OCI-LY1 (cell line): ENCODE data around the gene OS9.

ENCODE experiments used
- H2AFZ ChIP-seq: fragments of 200-600 bp; sonication (generic), shearing (Covaris generic); 2 replicates; pipeline ENCODE4 v1.6.0; 2014; ENCODE audit warnings: antibody characterized with exemption, mild to moderate bottlenecking, low read length
- H3F3A ChIP-seq: fragments of 200-600 bp; sonication (generic), shearing (Covaris generic); 2 replicates; pipeline ENCODE4 v1.6.0; 2014; ENCODE audit warnings: mild to moderate bottlenecking, antibody characterized with exemption, low read length, moderate library complexity; ENCODE audit not compliant: insufficient read depth
- H3K27ac ChIP-seq: fragments of 200-600 bp; sonication (generic); 2 replicates; pipeline ENCODE4 v1.5.1; 2014; ENCODE audit warnings: low read length, mixed run types, mild to moderate bottlenecking, low read depth; ENCODE audit not compliant: poor library complexity, severe bottlenecking
- H3K27me3 ChIP-seq: fragments of 200-600 bp; sonication (generic); 2 replicates; pipeline ENCODE4 v1.6.0; 2014; ENCODE audit warnings: antibody characterized with exemption, mild to moderate bottlenecking, low read length, moderate library complexity; ENCODE audit not compliant: insufficient read depth
- H3K36me3 ChIP-seq: fragments of 200-600 bp; sonication (generic); 2 replicates; pipeline ENCODE4 v1.6.1; 2014; ENCODE audit warnings: mild to moderate bottlenecking, antibody characterized with exemption, low read length, moderate library complexity, mixed read lengths; ENCODE audit not compliant: insufficient read depth
- H3K4me1 ChIP-seq: fragments of 200-600 bp; sonication (generic); 2 replicates; pipeline ENCODE4 v1.5.1; 2014; ENCODE audit warnings: mild to moderate bottlenecking, low read length, moderate library complexity; ENCODE audit not compliant: insufficient read depth, severe bottlenecking
- H3K4me2 ChIP-seq: fragments of 200-600 bp; sonication (generic), shearing (Covaris generic); 2 replicates; pipeline ENCODE4 v1.6.1; 2014; ENCODE audit warnings: low read length
- H3K4me3 ChIP-seq: fragments of 200-600 bp; sonication (generic); 2 replicates; pipeline ENCODE4 v1.5.1; 2014; ENCODE audit warnings: low read length, low read depth, mild to moderate bottlenecking, mixed read lengths; ENCODE audit not compliant: poor library complexity, severe bottlenecking
- H3K79me2 ChIP-seq: fragments of 200-600 bp; shearing (Covaris generic); 2 replicates; pipeline ENCODE4 v1.6.1; 2016; ENCODE audit warnings: mixed run types, low read length, mixed read lengths; ENCODE audit not compliant: insufficient read depth
- H3K9ac ChIP-seq: fragments of 200-600 bp; sonication (generic), shearing (Covaris generic); 2 replicates; pipeline ENCODE4 v1.6.1; 2014; ENCODE audit warnings: mild to moderate bottlenecking, low read length, mixed read lengths
- H3K9me2 ChIP-seq: fragments of 200-600 bp; sonication (generic), shearing (Covaris generic); 2 replicates; pipeline ENCODE4 v1.6.1; 2014; ENCODE audit warnings: low read depth, mild to moderate bottlenecking, low read length, mixed read lengths
- H3K9me3 ChIP-seq: fragments of 200-600 bp; shearing (Covaris generic); 2 replicates; pipeline ENCODE4 v1.6.1; 2014; ENCODE audit warnings: low read length, mixed read lengths
- H4K20me1 ChIP-seq: fragments of 200-600 bp; sonication (generic), shearing (Covaris generic); 2 replicates; pipeline ENCODE4 v1.6.0; 2016; ENCODE audit warnings: mild to moderate bottlenecking, low read length; ENCODE audit not compliant: insufficient read depth
- CTCF ChIP-seq: fragments of 200-600 bp; sonication (generic), shearing (Covaris generic); IDR thresholded peaks from 2 replicates; pipeline ENCODE4 v1.5.1; 2017; ENCODE audit warnings: mild to moderate bottlenecking, antibody characterized with exemption, low read length, moderate library complexity, mixed read lengths
- EZH2 ChIP-seq: fragments of 200-600 bp; sonication (generic), shearing (Covaris generic); IDR thresholded peaks from 2 replicates; pipeline ENCODE4 v1.8.0; 2017; ENCODE audit warnings: borderline replicate concordance, mixed run types, mild to moderate bottlenecking, antibody characterized with exemption, low read length, moderate library complexity, mixed read lengths

OS9 gene

GRCh38 chr12:57737467-57738460, 43.8 kb downstream of the OS9 start:
- no peaks in the 10 kb centered on the region for H3K27me3 ChIP-seq
- no peak overlapping the region for H2AFZ ChIP-seq
- no peaks in the 10 kb centered on the region for H4K20me1 ChIP-seq
- no peaks in the 10 kb centered on the region for H3K9me3 ChIP-seq
- no peaks in the 10 kb centered on the region for H3F3A ChIP-seq
- H3K4me3 ChIP-seq, result no peak overlapping the region
- TF ChIP-seq CTCF (no peak), EZH2 (no peak)
- H3K79me2 ChIP-seq, result no peaks in the 10 kb centered on the region
- no peaks in the 10 kb centered on the region for H3K9me2 ChIP-seq
- no peak overlapping the region for H3K9ac ChIP-seq
- no peak overlapping the region for H3K27ac ChIP-seq
- no peak overlapping the region for H3K4me2 ChIP-seq
- H3K36me3 ChIP-seq, result peaks cover 9% of the 10 kb centered on the region; the same call in 1 of the 2 replicates
- H3K4me1 ChIP-seq, result peaks cover 34% of the 10 kb centered on the region

- H3K27ac ChIP-seq, result no peak within 1 kb of the TSS
- no peak within 1 kb of the TSS for H2AFZ ChIP-seq
- TF ChIP-seq CTCF, result no peak
- no peak for TF ChIP-seq EZH2
- no peaks in the 10 kb centered on the region for H4K20me1 ChIP-seq
- H3K79me2 ChIP-seq, result no peaks in the 10 kb centered on the region
- no peak within 1 kb of the TSS for H3K4me3 ChIP-seq
- no peaks in the 10 kb centered on the region for H3F3A ChIP-seq
- peak within 1 kb of the TSS; percentile 15; the same call in 1 of the 2 replicates for H3K4me2 ChIP-seq
- H3K9ac ChIP-seq, result no peak within 1 kb of the TSS
- peaks cover 36% of the 10 kb centered on the region for H3K4me1 ChIP-seq
- H3K27me3 ChIP-seq, result no peaks in the 10 kb centered on the region
- no peaks in the 10 kb centered on the region for H3K9me3 ChIP-seq
- peaks cover 9% of the 10 kb centered on the region; the same call in 1 of the 2 replicates for H3K36me3 ChIP-seq
- no peaks in the 10 kb centered on the region for H3K9me2 ChIP-seq
Observed at GRCh38 chr12:57738661-57739237, 44.8 kb downstream of the OS9 start, which contains the start of gene AGAP2. Gene AGAP2 (minus strand): TSS chr12:57738742. CDS start chr12:57738246, 496 bp downstream.

- TF ChIP-seq CTCF, result no peak
- TF ChIP-seq EZH2, result no peak
- H3K27me3 ChIP-seq, result no peaks in the 10 kb centered on the region
Observed at GRCh38 chr12:57739387-57739786, 45.5 kb downstream of the OS9 start.

More at GRCh38 chr12:57739387-57739786, 45.5 kb downstream of the OS9 start:
- no peak overlapping the region for H3K9ac ChIP-seq
- peaks cover 6% of the 10 kb centered on the region; the same call in 1 of the 2 replicates for H3K36me3 ChIP-seq
- peak overlapping the region; percentile 15; the same call in 1 of the 2 replicates for H3K4me2 ChIP-seq
- H3F3A ChIP-seq, result no peaks in the 10 kb centered on the region
- H3K4me1 ChIP-seq, result peaks cover 43% of the 10 kb centered on the region
- no peaks in the 10 kb centered on the region for H3K79me2 ChIP-seq
- H3K27ac ChIP-seq, result no peak overlapping the region
- no peak overlapping the region for H3K4me3 ChIP-seq
- no peaks in the 10 kb centered on the region for H3K9me3 ChIP-seq
- no peaks in the 10 kb centered on the region for H3K9me2 ChIP-seq
- H2AFZ ChIP-seq, result no peak overlapping the region
- H4K20me1 ChIP-seq, result no peaks in the 10 kb centered on the region
